Measurements from ENCODE around the gene NAB2. TPM values are rescaled to one million over a fixed set of nuclear protein-coding genes. Genes with fewer than 3 reads are reported as not detected.

The NAB2 gene
- total and polyA plus RNA-seq, 10 of the 15 experiments (the other 5 are each of a cell fraction or from before 2014, with no cell fraction given): 0.35 to 35.2 (median 15.3) TPM

GRCh38 chr12:57087691-57088353 lies 1.1 kb upstream of the NAB2 start (continued):
- no peak for TF ChIP-seq ZNF687 (IDR thresholded peaks at IDR 0.05)
- no peak for TF ChIP-seq CREB1 (IDR thresholded peaks at IDR 0.05; ENCODE audit: low read depth)
- TF ChIP-seq EED (IDR thresholded peaks at IDR 0.05; ENCODE audit: low read depth): no peak; the same call in none of the 2 replicates
- no peak for TF ChIP-seq RBBP5 (conservative IDR thresholded peaks at IDR 0.05)
- no peak for TF ChIP-seq SRF (IDR thresholded peaks at IDR 0.05; ENCODE audit: low read depth in 2 of 2, low read length in 2 of 2)
- TF ChIP-seq CBX5 (IDR thresholded peaks at IDR 0.05; ENCODE audit: low read depth): no peak
- no peak; the same call in 1 of the 2 replicates for TF ChIP-seq POLR2AphosphoS2 (IDR thresholded peaks at IDR 0.05; ENCODE audit: low read depth, low read length)
- TF ChIP-seq ZBTB33 (IDR thresholded peaks at IDR 0.05): no peak
- peak; percentile 13; the same call in 1 of the 2 replicates for TF ChIP-seq JUNB (IDR thresholded peaks at IDR 0.05)
- TF ChIP-seq NR2C1 (IDR thresholded peaks at IDR 0.05): no peak
- no peak for TF ChIP-seq MYC (IDR thresholded peaks at IDR 0.05; ENCODE audit: insufficient read depth, insufficient read length, insufficient replicate concordance, low read length, severe bottlenecking)
- TF ChIP-seq SUPT20H (IDR thresholded peaks at IDR 0.05; ENCODE audit: borderline replicate concordance, control insufficient read depth, low read depth, low read length): no peak
- no peak for TF ChIP-seq BCL3 (IDR thresholded peaks at IDR 0.05; ENCODE audit: borderline replicate concordance, insufficient read depth, low read depth, low read length, poor library complexity, severe bottlenecking)
- TF ChIP-seq SPI1 (IDR thresholded peaks at IDR 0.05; ENCODE audit: borderline replicate concordance, insufficient read depth, low read depth, low read length): no peak
- no peak for TF ChIP-seq RCOR1 (conservative IDR thresholded peaks at IDR 0.05; ENCODE audit: low read depth, low read length)
- no peak; the same call in 1 of the 2 replicates for TF ChIP-seq CBFB (IDR thresholded peaks at IDR 0.05; ENCODE audit: low read depth)
- peak; percentile 27; the same call in 1 of the 2 replicates for TF ChIP-seq PKNOX1 (IDR thresholded peaks at IDR 0.05)
- TF ChIP-seq KDM1A (IDR thresholded peaks at IDR 0.05; ENCODE audit: borderline replicate concordance): no peak
- TF ChIP-seq ETV6 (conservative IDR thresholded peaks at IDR 0.05 in 1 of 2, IDR thresholded peaks at IDR 0.05 in 1 of 2; ENCODE audit: borderline replicate concordance in 1 of 2, low read depth in 1 of 2): no peak; a peak in 1 of 4 replicates
- no peak for TF ChIP-seq CHD2 (IDR thresholded peaks at IDR 0.05; ENCODE audit: borderline replicate concordance, low read depth, low read length)
- no peak for TF ChIP-seq NRF1 (conservative IDR thresholded peaks at IDR 0.05; ENCODE audit: low read depth, low read length)
- 0 out of 2 replicates have a peak, but pooled peaks have one; percentile 26 for TF ChIP-seq CREM (IDR thresholded peaks at IDR 0.05; ENCODE audit: low read depth)
